CD8-positive, alpha-beta memory T cell (primary cell): Measurements from ENCODE around the gene ZNF253. TPM values are rescaled to one million over a fixed set of nuclear protein-coding genes. Genes with fewer than 3 reads are reported as not detected.
"Not testable (repeated sequence)": the region's sequence is repeated elsewhere in the genome, so short reads cannot be mapped to it uniquely, and the experiment has no call there.

ENCODE experiments used
- CTCF ChIA-PET: fragments of 350-600 bp; sonication (Branson Sonifier 250); formaldehyde crosslinking; loops from one replicate; lab custom pipeline; 2021; ENCODE audit warnings: antibody characterized with exemption; lab: Charles Lee
- POLR2A ChIA-PET: fragments of 350-600 bp; sonication (Branson Sonifier 250); formaldehyde crosslinking; loops from one replicate; lab custom pipeline; 2021; ENCODE audit warnings: antibody characterized with exemption; lab: Charles Lee
- DNase-seq, 5 donors: peaks; one replicate each; pipeline versions ENCODE4 v3.0.0 to v3.0.0-alpha.2; 2020 to 2022; ENCODE audit warnings: mixed read lengths in 1 of 5
- H3K27ac ChIP-seq: one replicate; pipeline ENCODE4 v1.7.0; 2013; ENCODE audit warnings: low read depth, mild to moderate bottlenecking, low read length, moderate library complexity
- H3K27me3 ChIP-seq: 2 replicates; pipeline ENCODE4 v1.7.0; 2013; ENCODE audit warnings: low read length, mild to moderate bottlenecking; ENCODE audit not compliant: insufficient read depth, poor library complexity, severe bottlenecking
- H3K36me3 ChIP-seq: 2 replicates; pipeline ENCODE4 v1.7.0; 2013; ENCODE audit warnings: mild to moderate bottlenecking, low read length, moderate library complexity; ENCODE audit not compliant: insufficient read depth
- H3K4me1 ChIP-seq: 2 replicates; pipeline ENCODE4 v1.7.0; 2013; ENCODE audit warnings: mild to moderate bottlenecking, low read length, moderate library complexity; ENCODE audit not compliant: insufficient read depth
- H3K4me3 ChIP-seq: 2 replicates; pipeline ENCODE4 v1.7.0; 2013; ENCODE audit warnings: mild to moderate bottlenecking, low read length
- H3K9me3 ChIP-seq: 2 replicates; pipeline ENCODE4 v1.7.0; 2013; ENCODE audit warnings: mild to moderate bottlenecking, low read length
- H3K27ac Mint-ChIP-seq, 8 donors: one replicate each; pipeline ENCODE4 v1.8.0; 2020 to 2021; ENCODE audit warnings: mixed read lengths in 8 of 8, mild to moderate bottlenecking in 6 of 8, inconsistent platforms in 3 of 8, moderate library complexity in 3 of 8
- H3K27me3 Mint-ChIP-seq, 2 donors: one replicate each; pipeline ENCODE4 v1.8.0; 2020 to 2021; ENCODE audit warnings: mixed read lengths in 2 of 2, mild to moderate bottlenecking in 1 of 2, moderate library complexity in 1 of 2
- H3K36me3 Mint-ChIP-seq, 3 donors: one replicate each; pipeline ENCODE4 v1.8.0; 2020 to 2021; ENCODE audit warnings: mixed read lengths in 3 of 3, inconsistent platforms in 1 of 3, mild to moderate bottlenecking in 1 of 3
- H3K4me1 Mint-ChIP-seq, 3 donors: one replicate each; pipeline ENCODE4 v1.8.0; 2020 to 2021; ENCODE audit warnings: mixed read lengths in 3 of 3, inconsistent platforms in 1 of 3, mild to moderate bottlenecking in 1 of 3
- H3K4me3 Mint-ChIP-seq, 7 donors: one replicate each; pipeline ENCODE4 v1.8.0; 2020 to 2021; ENCODE audit warnings: mixed read lengths in 7 of 7, mild to moderate bottlenecking in 6 of 7, moderate library complexity in 4 of 7, inconsistent platforms in 2 of 7
- H3K9me3 Mint-ChIP-seq, 5 donors: one replicate each; pipeline ENCODE4 v1.8.0; 2020 to 2022; ENCODE audit warnings: mixed read lengths in 5 of 5, mild to moderate bottlenecking in 3 of 5, moderate library complexity in 2 of 5, inconsistent platforms in 1 of 5
- polyA plus RNA-seq: library from polyadenylated mRNA; unstranded; fragments of 300-500 nt; fragmentation: Illumina TruSeq; gene quantifications from one replicate; pipeline ENCODE4 v1.2.3, GENCODE V29; 2021
- total RNA-seq, 2 experiments: library from RNA; stranded (reverse); gene quantifications; one replicate each; pipeline ENCODE4 v1.2.3, GENCODE V29; 2021

ZNF253 gene
- total and polyA plus RNA-seq, 3 experiments from 2014 or later = 6.8 to 16.1 (median 14.0) TPM

DNA sequence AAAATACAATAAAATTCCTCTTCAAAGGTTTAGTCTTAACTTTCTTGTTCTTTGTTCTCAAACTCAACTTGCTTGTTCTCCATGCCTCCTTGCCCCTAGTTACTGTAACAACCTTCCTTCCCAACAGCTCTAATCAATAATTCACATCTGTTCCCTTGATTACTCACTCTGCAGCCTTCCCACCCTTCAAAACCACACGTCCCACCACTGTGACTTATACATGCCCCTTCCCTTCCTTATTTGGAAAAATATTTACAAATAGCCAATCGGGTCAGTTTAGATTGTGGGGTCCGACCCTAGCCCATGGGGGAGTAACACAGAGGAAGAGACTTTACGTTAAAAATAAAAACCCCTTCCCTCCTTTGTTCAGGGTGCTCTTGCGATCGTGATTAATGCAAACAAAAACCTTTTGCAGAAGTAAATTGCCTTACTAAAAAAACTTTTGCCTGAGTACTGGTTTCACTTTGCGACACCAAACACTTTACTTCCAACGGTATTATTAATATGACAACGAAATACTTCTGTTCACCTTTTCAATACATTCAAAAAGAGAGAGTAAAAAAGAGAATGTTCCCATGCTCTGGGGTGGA lies 34.6 kb downstream of the ZNF253 start:
- Histone ChIP-seq H3K27me3 (no peaks in the 10 kb centered on the region), H3K27ac (peak overlapping the region; percentile 71), H3K4me3 (peak overlapping the region; percentile 91), H3K4me1 (peaks cover 8% of the 10 kb centered on the region), H3K36me3 (no peaks in the 10 kb centered on the region), H3K9me3 (peaks cover 19% of the 10 kb centered on the region)
- peaks cover 23 to 41% (median 32%) of the 10 kb centered on the region in 3 donors for H3K4me1 Mint-ChIP-seq
- H3K9me3 Mint-ChIP-seq = peaks cover 14 to 34% (median 31%) of the 10 kb centered on the region in 5 donors
- H3K4me3 Mint-ChIP-seq = peak overlapping the region; percentile 90 to 99 (median 95)
- H3K27me3 Mint-ChIP-seq = no peaks in the 10 kb centered on the region
- H3K36me3 Mint-ChIP-seq = peaks cover 0 to 20% (median 12%) of the 10 kb centered on the region in 3 donors
- ChIA-PET CTCF (interaction anchor here (1.6 kb wide), 2 partner anchors 34 to 368 kb away, joined by 4 to 7 read pairs; partner anchors contain the start of gene ZNF253), POLR2A (interaction anchor here (1.0 to 2.9 kb wide), 6 partner anchors 33 to 237 kb away, joined by 3 to 25 read pairs (median 10); partner anchors contain the start of genes ATP13A1, ZNF101, ZNF253 and ZNF506)
- H3K27ac Mint-ChIP-seq = peak overlapping the region; percentile 45 to 96 (median 93)
- DNase-seq = no peak

DNA sequence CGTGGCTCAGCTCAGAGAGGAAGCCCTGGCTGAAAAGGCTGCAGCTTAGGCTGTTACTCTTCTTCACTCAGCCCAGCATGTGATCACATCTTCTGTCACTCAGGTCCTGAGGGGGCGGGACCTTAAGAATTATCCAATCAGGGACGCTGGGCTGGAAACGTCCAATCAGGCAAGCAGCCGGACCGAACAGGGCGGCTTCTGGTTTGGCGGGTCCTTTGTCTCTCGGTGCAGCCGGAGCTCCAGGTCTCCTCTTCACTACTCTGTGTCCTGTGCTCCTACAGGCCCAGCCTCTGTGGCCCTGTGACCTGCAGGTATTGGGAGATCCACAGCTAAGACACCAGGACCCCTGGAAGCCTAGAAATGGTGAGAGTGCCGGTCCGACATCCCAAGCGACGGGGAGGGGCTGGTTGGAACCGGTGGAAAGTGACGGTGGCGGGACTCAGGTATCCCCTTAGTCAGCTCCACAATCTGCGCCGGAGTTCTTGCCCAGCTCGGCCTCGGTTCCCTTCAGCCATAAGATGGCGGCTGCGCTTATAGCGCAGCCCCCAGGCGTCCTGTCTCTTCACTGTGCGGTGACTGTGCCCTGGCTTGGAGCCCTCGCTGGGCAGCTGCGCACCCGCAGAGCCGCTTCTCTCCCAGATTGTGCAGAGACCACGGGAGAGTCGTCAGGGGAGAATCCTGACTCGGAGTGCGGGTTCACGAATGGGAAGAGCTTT lies 35.2 kb downstream of the ZNF253 start, which contains the start of gene ZNF93:
Gene ZNF93, plus strand, starts transcription at position 218 of the 716 bp plus-strand sequence. Its CDS starts 143 bp downstream, at position 361.
- Histone ChIP-seq H3K36me3 (no peaks in the 10 kb centered on the region), H3K9me3 (peaks cover 12% of the 10 kb centered on the region), H3K4me3 (peak within 1 kb of the TSS; percentile 91), H3K27me3 (no peaks in the 10 kb centered on the region), H3K4me1 (peaks cover 8% of the 10 kb centered on the region), H3K27ac (peak within 1 kb of the TSS; percentile 71)
- Mint-ChIP-seq H3K27ac (peak within 1 kb of the TSS; percentile 45 to 96 (median 93)), H3K36me3 (peaks cover 1 to 14% (median 11%) of the 10 kb centered on the region in 3 donors), H3K27me3 (no peaks in the 10 kb centered on the region), H3K4me3 (peak within 1 kb of the TSS; percentile 90 to 99 (median 95)), H3K9me3 (peaks cover 13 to 27% (median 25%) of the 10 kb centered on the region in 5 donors), H3K4me1 (peaks cover 23 to 44% (median 32%) of the 10 kb centered on the region in 3 donors)
- POLR2A ChIA-PET = interaction anchor here (0.6 to 2.9 kb wide), 9 partner anchors 30 to 237 kb away, joined by 3 to 25 read pairs (median 4); partner anchors contain the start of genes ATP13A1, ZNF101, ZNF14 and ZNF253
- peak; percentile 80 to 93 (median 88) for DNase-seq
- CTCF ChIA-PET = interaction anchor here (1.6 kb wide), 2 partner anchors 35 to 369 kb away, joined by 4 to 7 read pairs; partner anchors contain the start of gene ZNF253

DNA sequence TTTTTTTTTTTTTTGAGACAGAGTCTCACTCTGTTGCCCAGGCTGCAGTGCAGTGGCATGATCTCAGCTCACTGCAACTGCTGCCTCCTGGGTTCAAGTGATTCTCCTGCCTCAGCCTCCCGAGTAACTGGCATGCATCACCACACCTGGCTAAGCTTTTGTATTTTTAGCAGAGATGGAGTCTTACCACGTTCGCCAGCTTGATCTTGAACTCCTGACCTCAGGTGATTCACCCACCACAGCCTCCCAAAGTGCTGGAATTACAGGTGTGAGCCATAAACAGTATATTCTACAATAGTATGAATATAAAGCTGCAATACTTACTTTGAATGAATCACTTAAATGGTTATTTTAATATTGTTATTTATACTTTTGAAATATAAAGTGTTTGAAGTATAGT lies 41.9 kb downstream of the ZNF253 start:
- H3K9me3 ChIP-seq, H3K36me3 Mint-ChIP-seq, DNase-seq, H3K27me3 ChIP-seq, H3K36me3 ChIP-seq, H3K9me3 Mint-ChIP-seq, POLR2A ChIA-PET, H3K27me3 Mint-ChIP-seq, CTCF ChIA-PET, H3K4me3 ChIP-seq, H3K27ac ChIP-seq, H3K4me1 ChIP-seq, H3K4me3 Mint-ChIP-seq: not testable (repeated sequence)
- H3K27ac Mint-ChIP-seq = peak overlapping the region in 1 of 8 donors; percentile 38
- H3K4me1 Mint-ChIP-seq = peaks cover 15 to 34% (median 18%) of the 10 kb centered on the region in 3 donors

DNA sequence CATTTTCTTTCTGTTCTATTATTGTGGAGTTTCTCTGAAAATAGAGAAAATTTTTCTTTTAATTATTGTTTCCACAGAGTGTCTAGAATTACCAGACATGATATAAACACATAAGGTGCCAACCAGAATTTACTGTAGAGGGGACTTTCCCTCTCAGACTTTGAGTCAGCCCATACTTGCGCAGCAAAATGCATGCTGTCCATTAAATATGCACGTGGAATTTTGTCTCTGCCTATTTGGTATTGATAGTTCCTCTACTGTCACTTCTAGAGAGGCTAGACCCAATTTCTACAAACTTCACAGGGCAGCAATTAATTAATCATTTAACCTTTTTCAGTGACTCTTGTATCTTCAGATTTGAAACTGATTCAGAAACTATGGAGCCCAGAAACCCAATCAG lies 44.0 kb downstream of the ZNF253 start:
- ChIA-PET POLR2A (no interaction called here), CTCF (no interaction called here)
- Mint-ChIP-seq H3K36me3 (peaks cover 0 to 6% (median 4%) of the 10 kb centered on the region in 3 donors), H3K9me3 (peaks cover 0 to 1% (median 0%) of the 10 kb centered on the region in 5 donors), H3K27ac (no peak overlapping the region), H3K4me1 (peaks cover 9 to 26% (median 11%) of the 10 kb centered on the region in 3 donors), H3K4me3 (no peak overlapping the region), H3K27me3 (no peaks in the 10 kb centered on the region)
- Histone ChIP-seq H3K36me3 (no peaks in the 10 kb centered on the region), H3K4me1 (no peaks in the 10 kb centered on the region), H3K9me3 (no peaks in the 10 kb centered on the region), H3K27me3 (no peaks in the 10 kb centered on the region), H3K4me3 (no peak overlapping the region), H3K27ac (no peak overlapping the region)
- DNase-seq = no peak

DNA sequence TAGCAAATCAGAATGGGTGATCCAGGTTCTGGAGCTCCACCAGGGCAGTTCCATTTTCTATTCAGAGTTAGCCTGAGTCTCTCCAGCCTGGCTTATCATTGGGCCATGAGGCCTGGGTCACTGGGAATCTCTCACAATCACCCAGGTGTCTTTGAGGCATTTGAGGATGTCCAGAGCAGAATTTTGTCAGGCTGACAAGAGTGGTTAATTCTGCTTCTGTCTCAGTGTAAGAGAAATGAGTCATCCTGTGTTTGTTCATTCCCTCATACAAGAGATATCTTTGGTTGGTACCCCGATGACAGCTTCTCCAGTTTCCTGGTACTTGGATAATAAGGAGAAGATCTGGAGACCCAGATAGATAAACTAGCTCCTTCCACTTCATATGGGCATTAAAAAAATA lies 45.5 kb downstream of the ZNF253 start:
- H3K27ac ChIP-seq = no peak overlapping the region
- no peaks in the 10 kb centered on the region for H3K36me3 ChIP-seq
- peaks cover 0 to 6% (median 6%) of the 10 kb centered on the region in 3 donors for H3K36me3 Mint-ChIP-seq
- no peak overlapping the region for H3K4me3 Mint-ChIP-seq
- ChIA-PET CTCF (interaction anchor here (0.7 to 1.1 kb wide), 2 partner anchors 35 to 379 kb away, joined by 3 read pairs; no protein-coding TSS in a partner anchor), POLR2A (interaction anchor here (1.0 kb wide), 1 partner anchor 45 kb away, joined by 4 read pairs; no protein-coding TSS in a partner anchor)
- no peak overlapping the region for H3K27ac Mint-ChIP-seq
- no peaks in the 10 kb centered on the region for H3K27me3 Mint-ChIP-seq
- peaks cover 0 to 1% (median 0%) of the 10 kb centered on the region in 5 donors for H3K9me3 Mint-ChIP-seq
- H3K27me3 ChIP-seq = no peaks in the 10 kb centered on the region
- no peaks in the 10 kb centered on the region for H3K9me3 ChIP-seq
- no peaks in the 10 kb centered on the region for H3K4me1 ChIP-seq
- H3K4me1 Mint-ChIP-seq = peaks cover 5 to 17% (median 5%) of the 10 kb centered on the region in 3 donors
- DNase-seq = no peak
- no peak overlapping the region for H3K4me3 ChIP-seq

DNA sequence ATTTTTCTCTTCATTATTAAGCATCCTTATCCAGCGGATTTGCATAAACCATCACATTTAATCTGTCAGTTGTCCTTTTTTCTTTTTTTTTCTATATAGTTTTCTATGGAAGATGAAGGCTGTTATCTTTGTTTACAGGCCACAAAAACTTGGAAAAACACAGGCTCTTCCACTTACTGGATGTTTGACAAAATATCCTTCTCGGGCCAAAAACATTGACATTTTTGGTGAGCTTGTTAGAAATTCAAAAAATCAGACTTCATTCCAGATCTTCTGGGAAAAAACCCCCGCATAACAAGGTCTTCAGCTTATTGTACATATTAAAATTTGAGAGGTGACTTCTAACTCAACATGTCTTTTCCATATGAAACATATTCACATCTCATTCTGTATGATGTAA lies 48.9 kb downstream of the ZNF253 start:
- H3K27me3 ChIP-seq = no peaks in the 10 kb centered on the region
- no peaks in the 10 kb centered on the region for H3K36me3 ChIP-seq
- H3K27ac Mint-ChIP-seq = no peak overlapping the region
- ChIA-PET POLR2A (no interaction called here), CTCF (no interaction called here)
- no peak overlapping the region for H3K4me3 ChIP-seq
- H3K4me1 ChIP-seq = no peaks in the 10 kb centered on the region
- H3K9me3 Mint-ChIP-seq = peaks cover 0 to 1% (median 0%) of the 10 kb centered on the region in 5 donors
- no peak overlapping the region for H3K27ac ChIP-seq
- DNase-seq = no peak
- no peaks in the 10 kb centered on the region for H3K27me3 Mint-ChIP-seq
- H3K4me3 Mint-ChIP-seq = no peak overlapping the region
- no peaks in the 10 kb centered on the region for H3K9me3 ChIP-seq
- H3K4me1 Mint-ChIP-seq = peaks cover 2 to 11% (median 5%) of the 10 kb centered on the region in 3 donors
- peaks cover 2 to 11% (median 4%) of the 10 kb centered on the region in 3 donors for H3K36me3 Mint-ChIP-seq

DNA sequence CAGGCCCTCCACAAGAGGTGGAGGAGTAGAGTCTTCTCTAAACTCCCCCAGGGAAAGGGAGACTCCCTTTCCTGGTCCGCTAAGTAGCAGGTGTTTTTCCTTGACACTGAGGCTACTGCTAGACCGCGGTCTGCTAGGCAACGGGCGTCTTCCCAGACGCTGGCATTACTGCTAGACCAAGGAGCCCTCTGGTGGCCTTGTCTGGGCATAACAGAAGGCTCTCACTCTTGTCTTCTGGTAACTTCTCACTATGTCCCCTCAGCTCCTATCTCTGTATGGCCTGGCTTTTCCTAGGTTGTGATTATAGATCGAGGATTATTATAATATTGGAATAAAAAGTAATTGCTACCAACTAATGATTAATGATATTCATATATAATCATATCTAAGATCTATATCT lies 64.7 kb downstream of the ZNF253 start:
- peaks cover 27 to 45% (median 35%) of the 10 kb centered on the region in 5 donors for H3K9me3 Mint-ChIP-seq

More for the DNA sequence above, 64.7 kb downstream of the ZNF253 start:
- H3K36me3 ChIP-seq, H3K27ac Mint-ChIP-seq, H3K4me3 ChIP-seq, H3K4me1 ChIP-seq, POLR2A ChIA-PET, H3K27me3 Mint-ChIP-seq, H3K4me1 Mint-ChIP-seq, H3K27ac ChIP-seq, H3K27me3 ChIP-seq, H3K4me3 Mint-ChIP-seq: not testable (repeated sequence)
- peaks cover 21 to 49% (median 38%) of the 10 kb centered on the region in 3 donors for H3K36me3 Mint-ChIP-seq
- CTCF ChIA-PET = interaction anchor here (1.2 kb wide), 1 partner anchor 398 kb away, joined by 3 read pairs; no protein-coding TSS in a partner anchor
- peaks cover 22% of the 10 kb centered on the region for H3K9me3 ChIP-seq
- peak in 4 of 5 donors; percentile 5 to 59 (median 10) for DNase-seq
